HG03565 (cell line): ENCODE data around the gene SLCO2B1.

Experiments used
- ATAC-seq: cut with Tn5 transposase; IDR thresholded peaks from one replicate; pipeline ENCODE4 v1.9.1; 2021; ENCODE audit warnings: mild to moderate bottlenecking, moderate library complexity; ENCODE audit not compliant: unreplicated experiment

Gene SLCO2B1

DNA sequence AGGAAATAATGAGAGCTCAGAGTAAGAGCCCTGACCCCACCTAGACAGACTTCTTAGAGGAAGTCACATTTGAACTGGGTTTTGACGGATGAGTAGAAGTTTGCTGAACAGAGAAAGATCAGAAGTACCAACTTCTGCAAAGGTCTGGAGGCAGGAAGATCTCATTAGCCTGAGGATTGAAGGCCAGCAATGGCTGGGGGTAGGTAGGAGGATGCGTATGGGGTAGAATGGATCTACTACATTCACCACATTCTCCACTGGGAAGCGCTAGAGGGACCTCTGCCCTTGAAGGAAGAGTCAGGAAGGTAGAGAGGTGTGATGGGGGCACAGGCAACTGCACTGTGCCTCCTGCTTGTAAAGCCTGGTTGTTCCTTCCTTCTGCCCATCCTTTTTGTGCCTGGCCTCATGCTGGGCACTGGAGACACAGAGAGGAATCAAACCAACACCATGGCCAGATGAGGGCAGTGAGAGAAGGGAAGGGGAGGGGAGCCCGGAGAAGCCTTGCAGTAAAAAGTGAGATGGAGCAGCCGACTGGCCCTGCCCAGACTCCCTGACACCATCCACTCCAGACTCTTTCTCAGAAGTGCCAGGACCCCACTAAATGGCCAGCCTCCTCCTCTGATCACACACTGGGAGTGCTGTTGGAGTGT is 94.6 kb downstream of the SLCO2B1 start:
- ATAC-seq = no peak

DNA sequence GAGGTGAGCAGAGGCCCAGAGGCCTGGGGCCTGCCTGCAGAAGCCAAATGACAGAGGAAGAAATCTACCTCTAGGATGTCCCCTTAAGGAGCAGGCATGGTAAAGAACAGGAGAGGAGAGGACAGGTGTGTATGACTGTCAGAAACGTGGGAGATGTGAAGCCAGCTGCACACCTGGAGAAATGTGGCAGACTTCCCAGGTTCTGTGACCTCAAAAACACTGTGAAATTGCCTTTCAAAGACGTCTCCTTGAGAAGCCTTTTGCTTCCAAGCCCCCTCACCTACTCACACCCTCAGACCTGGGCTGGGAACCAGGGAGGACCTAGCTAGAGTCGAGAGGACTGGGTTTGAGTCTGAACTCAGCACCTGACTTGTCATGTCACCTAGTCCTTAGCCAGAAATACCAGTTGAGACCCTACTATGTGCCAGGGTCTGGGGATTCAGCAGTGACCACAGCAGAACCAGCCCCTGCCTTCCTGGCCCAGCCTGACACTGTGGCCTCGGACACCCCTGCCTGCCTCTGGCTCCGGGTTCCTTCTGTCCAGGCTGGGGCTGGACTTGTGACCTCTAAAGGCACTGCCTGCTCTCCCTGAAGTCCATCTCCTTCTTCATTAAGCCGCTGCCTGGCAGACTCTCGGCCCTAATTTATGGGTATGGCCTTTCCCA is 95.2 kb downstream of the SLCO2B1 start:
- ATAC-seq = no peak

DNA sequence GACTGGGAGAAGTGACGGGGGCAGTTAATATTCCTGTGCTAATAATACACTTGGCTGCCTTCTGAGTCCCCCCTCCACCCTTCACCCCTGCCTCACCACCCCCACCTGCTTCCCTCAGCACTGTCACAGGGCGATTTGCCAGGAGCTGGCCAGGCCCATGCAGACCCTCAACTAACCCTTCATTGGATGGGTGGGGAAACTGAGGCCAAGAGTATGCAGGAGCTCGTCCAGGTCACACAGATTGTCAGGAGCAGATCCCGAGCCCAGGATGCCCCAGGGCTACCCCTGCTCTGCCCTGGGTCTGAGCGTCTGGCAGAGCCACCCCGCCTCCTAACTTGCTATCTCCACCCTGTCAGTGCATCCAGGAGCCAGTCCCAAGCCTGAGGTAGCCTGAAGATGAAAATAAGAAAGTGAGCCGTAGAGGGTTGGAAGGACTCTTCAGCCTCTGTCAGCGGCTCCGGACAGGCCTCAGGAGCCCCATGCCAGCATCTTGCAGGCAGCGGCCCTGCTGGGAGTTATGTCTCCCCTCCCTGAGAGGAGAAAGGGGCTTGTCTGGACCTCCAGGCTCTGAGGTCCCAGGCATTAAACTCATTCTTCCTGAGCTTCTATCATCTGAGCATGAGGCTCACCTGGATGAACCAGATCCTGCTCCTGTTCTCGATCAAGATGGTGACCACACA is 95.9 kb downstream of the SLCO2B1 start:
- no peak for ATAC-seq

GRCh38 chr11:75248924-75249256 is 98.0 kb downstream of the SLCO2B1 start:
- no peak for ATAC-seq

- ATAC-seq = no peak
Observed at GRCh38 chr11:75249704-75250103, 98.8 kb downstream of the SLCO2B1 start.

DNA sequence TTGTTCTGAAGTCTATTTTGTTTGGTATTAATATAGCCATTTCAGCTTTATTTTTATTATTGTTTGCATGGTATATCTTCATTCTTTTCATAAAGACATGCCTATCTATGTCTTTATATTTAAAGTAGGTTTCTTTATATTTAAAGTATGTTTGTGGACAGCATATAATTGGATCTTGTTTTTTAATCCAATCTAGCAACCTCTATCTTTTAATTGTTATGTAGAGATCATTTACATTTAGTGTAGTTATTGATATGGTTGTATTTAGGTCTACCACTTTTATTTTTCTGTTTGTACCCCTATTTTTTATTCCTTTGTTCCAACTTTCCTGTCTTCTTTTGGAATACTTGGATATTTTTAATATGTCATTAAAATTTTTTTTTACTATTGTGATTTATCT is 103.4 kb downstream of the SLCO2B1 start:
- no peak for ATAC-seq
